ENCODE measurements around the gene SREK1. TPM values are rescaled to one million over a fixed set of nuclear protein-coding genes. Genes with fewer than 3 reads are reported as not detected.

Gene SREK1
- total and polyA plus RNA-seq, 2 of the 8 experiments (the other 6 are each of a cell fraction or from before 2014, with no cell fraction given) = 10.6 to 40.4 TPM

DNA sequence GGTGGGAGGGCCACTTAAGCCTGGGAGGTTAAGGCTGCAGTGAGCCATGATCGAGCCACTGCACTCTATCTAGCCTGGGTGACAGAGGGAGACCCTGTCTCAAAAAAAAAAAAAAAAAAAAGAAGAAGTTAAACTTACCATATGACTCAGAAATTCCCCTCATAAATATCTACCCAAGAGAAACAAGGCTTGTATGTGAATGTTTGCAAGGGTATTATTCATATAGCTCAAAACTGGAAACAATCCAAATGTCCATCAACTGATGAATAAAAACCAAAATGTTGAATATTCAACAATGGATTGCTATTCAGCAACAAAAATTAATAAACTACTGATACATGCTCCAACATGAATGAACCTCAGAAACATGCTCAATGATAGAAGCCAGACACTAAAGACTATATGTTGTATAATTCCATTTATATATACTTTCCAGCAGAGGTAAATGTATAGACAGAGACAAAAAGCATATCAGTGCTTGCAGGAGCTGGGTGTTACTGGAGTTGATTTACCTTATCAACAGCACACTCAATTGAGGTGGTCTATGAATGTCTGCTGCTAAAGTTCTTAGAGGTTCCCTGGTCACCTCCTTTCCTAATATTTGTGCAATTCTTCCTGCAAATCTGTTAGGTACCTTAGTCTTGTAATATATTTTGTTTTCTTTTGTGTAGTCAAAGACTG lies 5.3 kb upstream of the SREK1 start:
- no peak overlapping the region for H4K91ac ChIP-seq (replicated peaks; ENCODE audit: insufficient read length, low read length)
- H4K20me1 ChIP-seq (replicated peaks in 1 of 2; ENCODE audit: control insufficient read depth in 1 of 2, insufficient read depth in 2 of 2, low read length in 2 of 2) = no peaks in the 10 kb centered on the region
- no peak overlapping the region for H2AFZ ChIP-seq (ENCODE audit: low read length)
- no peak overlapping the region for H3K4ac ChIP-seq (replicated peaks; ENCODE audit: insufficient read length, low read depth, low read length)
- H2BK5ac ChIP-seq (ENCODE audit: low read depth, low read length) = no peak overlapping the region
- no peak overlapping the region for H4K8ac ChIP-seq (ENCODE audit: extremely low read depth, insufficient read depth, low read length)
- H3K27me3 ChIP-seq (replicated peaks in 1 of 4; ENCODE audit: control insufficient read depth in 3 of 4, extremely low read depth in 1 of 4, insufficient read depth in 3 of 4, low read length in 3 of 4) = no peaks in the 10 kb centered on the region
- H3K56ac ChIP-seq (replicated peaks; ENCODE audit: insufficient read length, low read depth, low read length) = no peak overlapping the region
- H3K23ac ChIP-seq (ENCODE audit: insufficient read length) = no peak overlapping the region
- H3K14ac ChIP-seq (ENCODE audit: insufficient read length) = no peak overlapping the region
- no peak overlapping the region for H2BK15ac ChIP-seq (ENCODE audit: low read length)
- H3K27ac ChIP-seq (ENCODE audit: low read depth, low read length) = no peak overlapping the region
- no peak overlapping the region for H4K5ac ChIP-seq (ENCODE audit: insufficient read length, low read depth, low read length)
- no peak for FAIRE-seq
- no peak for TF ChIP-seq FOSL1 (IDR thresholded peaks at IDR 0.05; ENCODE audit: insufficient read depth, low read depth, low read length)
- TF ChIP-seq SRF (IDR thresholded peaks at IDR 0.05; ENCODE audit: low read depth, low read length) = no peak
- no peak for DNase-seq (ENCODE audit: low read depth in 1 of 2, low spot score in 2 of 2)
- H2BK20ac ChIP-seq (ENCODE audit: low read length) = no peak overlapping the region
- no peak overlapping the region for H3K9ac ChIP-seq (replicated peaks in 1 of 4; ENCODE audit: extremely low read depth in 1 of 4, low read depth in 3 of 4, low read length in 3 of 4)
- no peak overlapping the region for H2BK120ac ChIP-seq (replicated peaks; ENCODE audit: low read depth, low read length)
- H3K4me2 ChIP-seq (ENCODE audit: insufficient read depth in 1 of 2, low read depth in 2 of 2, low read length in 2 of 2) = no peak overlapping the region
- H3K79me1 ChIP-seq (ENCODE audit: low read depth, low read length) = no peaks in the 10 kb centered on the region
- peaks cover 0 to 5% (median 2%) of the 10 kb centered on the region in 4 experiments; a peak in 4 of 7 replicates for H3K4me1 ChIP-seq (replicated peaks in 1 of 4; ENCODE audit: control insufficient read depth in 3 of 4, insufficient read depth in 4 of 4, low read length in 3 of 4)
- no peak overlapping the region for H3K18ac ChIP-seq (ENCODE audit: extremely low read depth, low read length)
- no peak overlapping the region for H2BK12ac ChIP-seq (ENCODE audit: low read depth, low read length)
- no peaks in the 10 kb centered on the region; a peak in 1 of 8 replicates for H3K36me3 ChIP-seq (ENCODE audit: control insufficient read depth in 2 of 4, insufficient read depth in 4 of 4, low read length in 3 of 4)
- H2AK5ac ChIP-seq (ENCODE audit: low read depth, low read length) = no peak overlapping the region
- no peaks in the 10 kb centered on the region for H3K9me3 ChIP-seq (ENCODE audit: insufficient read depth in 2 of 2, low read depth in 1 of 2, low read length in 1 of 2)
- WGBS, 2 experiments (ENCODE audit: extremely low coverage in 1 of 2, insufficient coverage in 1 of 2, insufficient read length in 1 of 2, insufficient replicate concordance in 2 of 2, low coverage in 1 of 2, low lambda C conversion rate in 2 of 2, missing lambda C conversion rate in 1 of 2) = 75% methylated on average over 1 of the region's 1 CpG; no CpG with 5 or more reads in 1 of the 2 experiments
- POLR2A ChIA-PET (ENCODE audit: partially characterized antibody) = interaction anchor here (1.1 kb wide), 1 partner anchor 11 kb away, joined by 6 read pairs; no protein-coding TSS in a partner anchor
- peaks cover 4% of the 10 kb centered on the region for H3K23me2 ChIP-seq (ENCODE audit: low read depth, low read length)
- no peaks in the 10 kb centered on the region for H3K79me2 ChIP-seq (ENCODE audit: control insufficient read depth in 1 of 2, insufficient read depth in 2 of 2, low read length in 2 of 2)
- H3K4me3 ChIP-seq (ENCODE audit: extremely low read depth in 1 of 4, insufficient read depth in 2 of 4, low read depth in 3 of 4, low read length in 4 of 4) = no peak overlapping the region
- CTCF ChIA-PET (ENCODE audit: partially characterized antibody) = no interaction called here
